GM23248 (cell line): Measurements from ENCODE around the gene THTPA.

Experiments used
- EZH2 ChIP-seq: fragments of 200-600 bp; sonication (generic); IDR thresholded peaks from 2 replicates; pipeline ENCODE4 v1.6.1; 2018; ENCODE audit warnings: antibody characterized with exemption, mild to moderate bottlenecking; ENCODE audit not compliant: insufficient read depth, poor library complexity, severe bottlenecking
- EZH2phosphoT487 ChIP-seq: fragments of 200-600 bp; sonication (generic); IDR thresholded peaks from 2 replicates; pipeline ENCODE4 v1.6.1; 2018; ENCODE audit warnings: antibody characterized with exemption, moderate library complexity, mild to moderate bottlenecking, low read depth; ENCODE audit not compliant: insufficient read depth

DNA sequence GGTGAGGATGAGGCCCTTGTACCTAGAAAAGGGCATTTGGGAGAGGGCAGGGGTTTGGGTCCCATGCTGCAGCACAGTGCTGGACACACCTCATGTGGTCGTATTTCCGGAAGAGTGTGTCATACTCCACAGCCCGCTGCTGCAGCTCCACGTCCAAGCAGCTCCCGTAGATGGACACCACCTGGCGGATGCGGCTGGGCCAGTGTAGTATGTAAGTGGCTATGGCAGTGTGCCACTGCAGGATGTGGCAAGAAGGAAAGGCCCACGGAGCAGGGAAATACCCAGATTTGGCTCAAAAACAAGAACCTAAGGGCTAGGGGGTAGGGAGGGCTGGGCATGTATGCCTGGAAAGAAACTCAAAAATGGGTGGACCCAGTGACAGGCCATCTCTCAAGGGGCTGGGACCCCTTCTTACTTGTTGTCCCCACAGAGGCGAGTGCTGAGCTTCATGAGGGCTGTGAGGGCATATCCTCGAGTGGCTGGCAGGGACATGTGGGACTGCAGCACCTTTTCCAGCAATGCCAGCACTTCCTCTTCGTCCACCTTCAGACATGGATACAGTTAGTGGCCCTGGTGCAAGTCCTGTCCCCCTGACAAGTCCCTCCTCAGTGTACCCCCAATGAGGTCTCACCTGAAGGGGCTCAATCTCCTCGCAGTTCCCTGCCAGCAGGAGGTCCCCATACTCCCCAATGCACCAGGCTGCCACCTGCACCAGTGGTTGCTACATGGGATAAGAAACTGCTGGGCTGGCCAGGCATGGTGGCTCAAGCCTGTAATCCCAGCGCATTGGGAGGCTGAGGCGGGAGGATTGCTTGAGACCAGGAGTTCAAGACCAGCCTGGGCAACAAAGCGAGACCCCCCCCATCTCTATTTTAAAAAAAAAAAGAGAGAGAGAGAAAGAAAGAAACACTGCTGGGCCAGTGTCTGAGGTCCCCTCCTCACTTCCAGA, 6.1 kb downstream of the THTPA start:
- TF ChIP-seq EZH2 (no peak), EZH2phosphoT487 (no peak)
